Chondrocyte (in vitro differentiated cells): ENCODE data around the gene LRRC27. TPM values are rescaled to one million over a fixed set of nuclear protein-coding genes. Genes with fewer than 3 reads are reported as not detected.

Source experiments
- DNase-seq: peaks from one replicate; pipeline ENCODE4 v3.0.0; 2021; ENCODE audit warnings: mixed read lengths, low spot score
- H3K27ac Mint-ChIP-seq: one replicate; pipeline ENCODE4 v1.8.0; 2021; ENCODE audit warnings: mild to moderate bottlenecking, moderate library complexity, mixed read lengths; ENCODE audit not compliant: unreplicated experiment
- H3K27me3 Mint-ChIP-seq: 2 replicates; pipeline ENCODE4 v1.8.0; 2021; ENCODE audit warnings: low read depth, mixed read lengths
- H3K36me3 Mint-ChIP-seq: 2 replicates; pipeline ENCODE4 v1.8.0; 2021; ENCODE audit warnings: low read depth, mixed read lengths
- H3K4me1 Mint-ChIP-seq: 2 replicates; pipeline ENCODE4 v1.8.0; 2021; ENCODE audit warnings: low read depth, mild to moderate bottlenecking, mixed read lengths
- H3K4me3 Mint-ChIP-seq: one replicate; pipeline ENCODE4 v1.8.0; 2021; ENCODE audit warnings: mild to moderate bottlenecking, moderate library complexity, mixed read lengths; ENCODE audit not compliant: unreplicated experiment
- H3K9me3 Mint-ChIP-seq: 2 replicates; pipeline ENCODE4 v1.8.0; 2021; ENCODE audit warnings: low read depth, mixed read lengths
- CTCF ChIP-seq: fragments of 200-600 bp; sonication (generic); IDR thresholded peaks from 2 replicates; pipeline ENCODE4 v1.5.0; 2021; ENCODE audit warnings: antibody characterized with exemption, mild to moderate bottlenecking, moderate library complexity
- total RNA-seq: library from RNA; stranded (reverse); gene quantifications from 3 replicates; pipeline ENCODE4 v1.2.1, GENCODE V29; 2021

Gene LRRC27
- total RNA-seq, 1 donor from 2014 or later = 13.2 TPM

- DNase-seq = no peak
- peaks cover 8% of the 10 kb centered on the region for H3K36me3 Mint-ChIP-seq
- H3K27ac Mint-ChIP-seq = no peak overlapping the region
- H3K9me3 Mint-ChIP-seq = no peaks in the 10 kb centered on the region
- H3K4me3 Mint-ChIP-seq = no peak overlapping the region
- TF ChIP-seq CTCF = no peak
- no peaks in the 10 kb centered on the region for H3K4me1 Mint-ChIP-seq
- H3K27me3 Mint-ChIP-seq = no peaks in the 10 kb centered on the region
These were observed 25.5 kb downstream of the LRRC27 start for GRCh38 chr10:132357286-132358058.

- no peak overlapping the region for H3K27ac Mint-ChIP-seq
- no peaks in the 10 kb centered on the region for H3K4me1 Mint-ChIP-seq
- H3K36me3 Mint-ChIP-seq = peaks cover 7% of the 10 kb centered on the region
- DNase-seq = peak; percentile 71
- H3K9me3 Mint-ChIP-seq = no peaks in the 10 kb centered on the region
- TF ChIP-seq CTCF = peak; percentile 21
- no peak overlapping the region for H3K4me3 Mint-ChIP-seq
- no peaks in the 10 kb centered on the region for H3K27me3 Mint-ChIP-seq
These were observed 27.5 kb downstream of the LRRC27 start for GRCh38 chr10:132359305-132360040.

- peak; percentile 75 for TF ChIP-seq CTCF
These were observed 28.9 kb downstream of the LRRC27 start for GRCh38 chr10:132360766-132361447.

GRCh38 chr10:132361581-132362101 lies 29.6 kb downstream of the LRRC27 start:
- Mint-ChIP-seq H3K27me3 (no peaks in the 10 kb centered on the region), H3K36me3 (peaks cover 13% of the 10 kb centered on the region), H3K4me1 (no peaks in the 10 kb centered on the region), H3K4me3 (no peak overlapping the region), H3K9me3 (no peaks in the 10 kb centered on the region), H3K27ac (no peak overlapping the region)
- no peak for TF ChIP-seq CTCF
- DNase-seq = peak; percentile 88

More at GRCh38 chr10:132360766-132361447, 28.9 kb downstream of the LRRC27 start:
- peaks cover 14% of the 10 kb centered on the region for H3K36me3 Mint-ChIP-seq
- peak; percentile 76 for DNase-seq
- no peaks in the 10 kb centered on the region for H3K9me3 Mint-ChIP-seq
- no peak overlapping the region for H3K27ac Mint-ChIP-seq
- H3K4me3 Mint-ChIP-seq = no peak overlapping the region
- H3K4me1 Mint-ChIP-seq = no peaks in the 10 kb centered on the region
- H3K27me3 Mint-ChIP-seq = no peaks in the 10 kb centered on the region

GRCh38 chr10:132362151-132362611 lies 30.2 kb downstream of the LRRC27 start:
- H3K4me3 Mint-ChIP-seq = no peak overlapping the region

More at GRCh38 chr10:132362151-132362611, 30.2 kb downstream of the LRRC27 start:
- peak; percentile 83 for DNase-seq
- no peaks in the 10 kb centered on the region for H3K9me3 Mint-ChIP-seq
- H3K36me3 Mint-ChIP-seq = peaks cover 17% of the 10 kb centered on the region
- H3K4me1 Mint-ChIP-seq = no peaks in the 10 kb centered on the region
- peak overlapping the region; percentile 38 for H3K27ac Mint-ChIP-seq
- TF ChIP-seq CTCF = no peak
- no peaks in the 10 kb centered on the region for H3K27me3 Mint-ChIP-seq
